ENCODE results near the gene PLEKHM2. TPM values are rescaled to one million over a fixed set of nuclear protein-coding genes. Genes with fewer than 3 reads are reported as not detected.
A peak's percentile ranks its signal among the peaks of the same experiment; 100 is the strongest.

PLEKHM2 gene
- total RNA-seq, 1 experiment from 2014 or later: 53.9 TPM

DNA sequence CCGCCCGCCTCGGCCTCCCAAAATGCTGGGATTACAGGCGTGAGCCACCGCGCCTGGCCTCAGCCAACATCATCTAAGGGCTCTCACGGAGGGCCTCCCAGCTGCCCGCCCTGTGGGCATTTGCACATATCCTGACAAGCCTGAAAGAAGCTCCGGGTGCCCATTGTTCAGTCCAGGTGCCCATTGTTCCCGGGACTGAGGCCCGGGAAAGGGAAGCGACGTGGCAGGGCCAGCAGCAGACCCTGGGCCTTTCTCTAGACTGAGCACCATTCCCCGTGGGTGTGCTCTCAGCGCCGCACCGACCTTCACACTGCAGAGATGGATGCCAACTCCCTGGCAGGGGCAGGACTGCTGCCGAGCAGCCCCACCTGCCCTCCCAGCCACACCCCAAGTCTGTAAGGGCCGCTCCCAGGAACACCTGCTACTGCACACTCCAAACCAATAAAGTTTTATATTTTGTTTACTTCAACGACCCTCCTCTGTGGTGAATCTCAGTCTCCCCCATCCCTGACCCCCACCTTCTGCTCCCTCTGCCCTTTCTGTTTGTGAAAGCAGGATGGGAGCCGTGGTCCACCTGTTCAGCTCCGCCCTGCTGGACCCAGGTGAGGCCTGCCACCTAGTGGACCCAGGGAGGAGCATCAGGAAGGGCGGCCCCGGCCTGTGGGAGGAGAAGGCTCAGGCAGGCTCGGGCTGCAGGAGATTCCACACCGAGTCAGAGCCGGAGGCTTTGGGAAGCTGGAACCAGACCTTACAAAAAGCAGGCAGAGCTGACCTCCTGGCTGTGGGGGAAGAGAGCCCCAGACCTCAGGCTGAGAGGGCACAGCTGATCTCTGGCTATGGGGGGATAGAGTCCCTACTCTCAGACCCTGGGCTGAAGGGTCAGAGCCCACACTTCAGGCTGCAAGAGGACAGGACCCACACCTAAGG, 57.1 kb downstream of the PLEKHM2 start:
- peak; percentile 65 for DNase-seq (ENCODE audit: low spot score)
- no TSS peak for BruUV-seq (replicated peaks)
- no peak overlapping the region for H3K4me3 ChIP-seq (ENCODE audit: low read depth, low read length, poor library complexity, severe bottlenecking)
- H3K27me3 ChIP-seq (replicated peaks; ENCODE audit: insufficient read depth, low read depth, low read length, poor library complexity): no peaks in the 10 kb centered on the region
- H3K36me3 ChIP-seq (ENCODE audit: insufficient read depth, low read length, poor library complexity, severe bottlenecking): no peaks in the 10 kb centered on the region
- no peaks in the 10 kb centered on the region for H3K9me3 ChIP-seq (ENCODE audit: low read depth, low read length, poor library complexity, severe bottlenecking)
- H3K4me1 ChIP-seq (ENCODE audit: insufficient read depth, low read length, poor library complexity, severe bottlenecking): no peaks in the 10 kb centered on the region
- intact Hi-C loops (cut with micrococcal nuclease; ENCODE audit: unreplicated experiment): loop anchor here (5.0 kb wide), 1 partner anchor 144 kb away; no protein-coding TSS in a partner anchor
- POLR2A ChIA-PET (ENCODE audit: low non-redundant PET): no interaction called here
- TF ChIP-seq CTCF (conservative IDR thresholded peaks at IDR 0.05; ENCODE audit: low read depth, low read length) (peak; percentile 77), EZH2 (IDR thresholded peaks at IDR 0.05; ENCODE audit: borderline replicate concordance, low read depth, low read length, poor library complexity, severe bottlenecking) (no peak)
- H3K27ac ChIP-seq (ENCODE audit: low read depth, low read length, poor library complexity, severe bottlenecking): no peak overlapping the region
- CTCF ChIA-PET: interaction anchor here (0.6 to 1.5 kb wide), 2 partner anchors 145 to 260 kb away, joined by 3 to 9 read pairs; no protein-coding TSS in a partner anchor

- no TSS peak for BruUV-seq (replicated peaks)
- ChIA-PET POLR2A (ENCODE audit: low non-redundant PET) (interaction anchor here (0.6 kb wide), 1 partner anchor 390 kb away, joined by 4 read pairs; no protein-coding TSS in a partner anchor), CTCF (interaction anchor here (1.5 kb wide), 1 partner anchor 146 kb away, joined by 9 read pairs; no protein-coding TSS in a partner anchor)
- H3K4me3 ChIP-seq (ENCODE audit: low read depth, low read length, poor library complexity, severe bottlenecking): no peak within 1 kb of the TSS
- H3K36me3 ChIP-seq (ENCODE audit: insufficient read depth, low read length, poor library complexity, severe bottlenecking): no peaks in the 10 kb centered on the region
- TF ChIP-seq EZH2 (IDR thresholded peaks at IDR 0.05; ENCODE audit: borderline replicate concordance, low read depth, low read length, poor library complexity, severe bottlenecking) (no peak), CTCF (conservative IDR thresholded peaks at IDR 0.05; ENCODE audit: low read depth, low read length) (no peak)
- H3K27me3 ChIP-seq (replicated peaks; ENCODE audit: insufficient read depth, low read depth, low read length, poor library complexity): no peaks in the 10 kb centered on the region
- intact Hi-C loops (cut with micrococcal nuclease; ENCODE audit: unreplicated experiment): loop anchor here (5.0 kb wide), 1 partner anchor 145 kb away; no protein-coding TSS in a partner anchor
- H3K9me3 ChIP-seq (ENCODE audit: low read depth, low read length, poor library complexity, severe bottlenecking): no peaks in the 10 kb centered on the region
- no peak for DNase-seq (ENCODE audit: low spot score)
- no peak within 1 kb of the TSS for H3K27ac ChIP-seq (ENCODE audit: low read depth, low read length, poor library complexity, severe bottlenecking)
- no peaks in the 10 kb centered on the region for H3K4me1 ChIP-seq (ENCODE audit: insufficient read depth, low read length, poor library complexity, severe bottlenecking)
Observed at GRCh38 chr1:15742339-15742801, 58.2 kb downstream of the PLEKHM2 start, which contains the start of gene TMEM82. TSS of gene TMEM82 (plus strand) at chr1:15742499. CDS start at chr1:15742560, 61 bp downstream.

DNA sequence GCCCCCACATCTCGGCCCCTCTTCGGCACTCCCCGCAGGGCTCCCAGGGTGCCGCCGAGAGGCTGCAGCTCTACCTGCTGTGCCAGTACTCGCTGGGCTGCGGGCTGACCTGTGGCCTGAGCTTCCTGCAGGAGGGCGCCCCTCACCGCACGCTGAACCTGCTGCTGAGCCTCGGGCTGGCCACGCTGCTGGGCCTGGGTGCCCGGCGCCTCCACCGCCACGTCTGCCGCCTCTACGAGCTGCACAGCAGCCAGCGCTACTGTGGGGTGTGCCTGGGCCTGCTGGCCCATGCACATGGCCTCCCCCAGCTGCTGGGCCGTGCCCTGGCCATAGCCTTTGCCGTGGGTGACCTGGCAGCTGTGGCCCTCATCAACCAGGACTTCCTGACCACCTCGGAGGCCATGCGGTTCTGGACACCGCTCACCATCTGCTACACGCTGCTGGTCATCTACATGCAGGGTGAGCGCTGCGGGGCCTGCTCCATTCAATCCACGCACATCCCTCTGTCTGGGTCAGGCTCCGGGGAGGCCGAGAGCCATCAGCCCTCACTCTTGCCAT, 60.1 kb downstream of the PLEKHM2 start:
- Histone ChIP-seq H3K36me3 (ENCODE audit: insufficient read depth, low read length, poor library complexity, severe bottlenecking) (no peaks in the 10 kb centered on the region), H3K4me1 (ENCODE audit: insufficient read depth, low read length, poor library complexity, severe bottlenecking) (no peaks in the 10 kb centered on the region), H3K27me3 (replicated peaks; ENCODE audit: insufficient read depth, low read depth, low read length, poor library complexity) (no peaks in the 10 kb centered on the region), H3K27ac (ENCODE audit: low read depth, low read length, poor library complexity, severe bottlenecking) (no peak overlapping the region), H3K9me3 (ENCODE audit: low read depth, low read length, poor library complexity, severe bottlenecking) (no peaks in the 10 kb centered on the region), H3K4me3 (ENCODE audit: low read depth, low read length, poor library complexity, severe bottlenecking) (no peak overlapping the region)
- ChIA-PET POLR2A (ENCODE audit: low non-redundant PET) (interaction anchor here (0.6 kb wide), 1 partner anchor 514 kb away, joined by 8 read pairs; no protein-coding TSS in a partner anchor), CTCF (no interaction called here)
- intact Hi-C loops (cut with micrococcal nuclease; ENCODE audit: unreplicated experiment): loop anchor here (5.0 kb wide), 1 partner anchor 147 kb away; no protein-coding TSS in a partner anchor
- no peak for TF ChIP-seq EZH2 (IDR thresholded peaks at IDR 0.05; ENCODE audit: borderline replicate concordance, low read depth, low read length, poor library complexity, severe bottlenecking)
- no peak for TF ChIP-seq CTCF (conservative IDR thresholded peaks at IDR 0.05; ENCODE audit: low read depth, low read length)
- no TSS peak for BruUV-seq (replicated peaks)
- DNase-seq (ENCODE audit: low spot score): no peak

All from A673 (cell line).